GM19395 (cell line): ENCODE results near the gene UNC119.
A peak's percentile ranks its signal among the peaks of the same experiment; 100 is the strongest.
"Not testable (repeated sequence)": the region's sequence is repeated elsewhere in the genome, so short reads cannot be mapped to it uniquely, and the experiment has no call there.

Source experiments
- ATAC-seq: cut with Tn5 transposase; IDR thresholded peaks from one replicate; pipeline ENCODE4 v1.9.1; 2021; ENCODE audit warnings: mild to moderate bottlenecking, moderate library complexity; ENCODE audit not compliant: unreplicated experiment

The UNC119 gene

GRCh38 chr17:28552176-28552999 is at the start of gene UNC119:
Gene UNC119 (minus strand): TSS chr17:28552624. CDS start chr17:28552557, 67 bp downstream.
- ATAC-seq: peak; percentile 50

DNA sequence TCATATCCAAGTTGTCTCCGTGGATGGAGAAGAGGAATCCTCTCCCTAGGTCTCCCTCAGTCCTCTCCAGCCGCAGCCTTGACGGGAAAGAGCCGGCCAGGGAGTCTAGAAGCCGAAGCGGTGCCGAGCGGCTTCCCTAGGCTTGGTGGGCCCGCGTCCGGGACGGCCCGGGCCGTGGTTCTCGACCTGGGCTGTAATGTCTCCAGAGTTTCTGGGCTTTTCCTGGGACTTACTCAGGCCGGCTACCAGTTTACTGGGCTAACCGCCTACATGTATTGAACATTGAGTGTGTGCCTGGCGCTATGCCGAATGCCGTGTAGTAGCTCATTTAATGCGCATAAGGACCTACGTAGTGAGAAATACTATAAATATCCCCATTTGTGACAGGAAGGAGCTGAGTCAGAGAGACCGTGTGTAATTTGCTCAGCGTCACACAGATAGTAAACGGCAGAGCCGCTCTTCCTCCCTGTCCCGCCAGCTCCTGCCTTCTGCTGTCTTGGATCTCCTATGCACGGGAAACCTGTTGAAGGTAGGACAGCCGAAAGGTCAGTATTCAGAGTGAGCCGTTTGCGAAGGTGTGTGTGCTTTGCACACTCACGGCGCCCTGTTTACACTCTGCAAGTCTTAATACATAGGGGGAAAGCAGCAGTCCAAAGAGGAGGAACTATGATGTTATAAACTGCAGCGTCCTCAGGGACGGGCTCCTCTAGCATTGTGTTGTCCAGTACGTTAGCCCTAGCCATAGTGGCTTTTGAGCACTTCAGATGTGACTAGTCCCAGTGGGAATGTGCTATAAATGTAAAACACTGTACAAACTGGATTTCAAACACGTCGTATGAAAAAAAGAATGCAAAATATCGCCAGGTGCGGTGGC is 47.1 kb upstream of the UNC119 start:
- peak; percentile 57 for ATAC-seq

- peak; percentile 74 for ATAC-seq
These were observed 46.4 kb upstream of the UNC119 start, which contains the start of gene SPAG5 for GRCh38 chr17:28598799-28599310. Gene SPAG5 (minus strand): TSS chr17:28599025. CDS start chr17:28598946, 79 bp downstream.

- no peak for ATAC-seq
These were observed 46.0 kb upstream of the UNC119 start for GRCh38 chr17:28598389-28598788.

DNA sequence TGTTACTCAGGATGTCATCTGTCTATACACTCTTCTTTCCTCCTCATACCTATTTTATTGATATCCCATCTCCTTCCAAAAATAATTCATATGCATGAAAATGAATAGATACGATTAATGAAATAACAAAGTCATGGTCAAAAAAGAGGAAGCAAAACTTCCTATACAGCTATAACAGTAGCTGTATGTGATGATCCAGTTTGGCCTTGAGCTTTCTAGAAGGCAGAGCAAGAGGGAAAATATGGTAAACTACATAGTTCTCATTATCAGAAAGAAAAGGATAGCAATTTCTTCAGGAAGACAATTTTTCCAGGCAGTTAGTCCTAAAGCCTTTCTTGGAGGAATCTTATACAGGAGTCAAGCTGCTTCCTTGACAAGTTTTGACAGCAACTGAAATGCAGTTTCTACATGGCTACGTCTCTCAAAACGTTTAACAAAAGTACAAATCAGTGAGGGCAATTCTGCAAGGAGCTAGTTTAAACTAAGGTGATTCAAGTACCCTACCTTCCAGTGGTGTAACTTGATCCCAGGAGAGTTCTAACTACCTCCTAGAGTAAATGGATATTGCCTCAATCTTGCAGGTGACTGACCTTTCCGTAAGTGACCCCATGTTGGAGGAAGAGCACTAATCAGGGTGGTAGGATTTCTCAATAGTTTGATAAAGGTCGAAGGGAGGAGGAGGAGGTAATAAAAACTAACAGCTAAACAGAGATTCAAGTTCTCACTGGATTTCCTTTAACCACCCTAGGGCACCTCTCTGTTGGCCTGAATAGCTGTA is 45.4 kb upstream of the UNC119 start:
- ATAC-seq: no peak

- ATAC-seq: no peak
These were observed 39.8 kb upstream of the UNC119 start for GRCh38 chr17:28592260-28592659.

- ATAC-seq: no peak
These were observed 33.4 kb upstream of the UNC119 start for GRCh38 chr17:28585851-28586250.

GRCh38 chr17:28584434-28584833 is 32.0 kb upstream of the UNC119 start:
- ATAC-seq: no peak

- ATAC-seq: no peak
These were observed 30.1 kb upstream of the UNC119 start for GRCh38 chr17:28582513-28582912.

DNA sequence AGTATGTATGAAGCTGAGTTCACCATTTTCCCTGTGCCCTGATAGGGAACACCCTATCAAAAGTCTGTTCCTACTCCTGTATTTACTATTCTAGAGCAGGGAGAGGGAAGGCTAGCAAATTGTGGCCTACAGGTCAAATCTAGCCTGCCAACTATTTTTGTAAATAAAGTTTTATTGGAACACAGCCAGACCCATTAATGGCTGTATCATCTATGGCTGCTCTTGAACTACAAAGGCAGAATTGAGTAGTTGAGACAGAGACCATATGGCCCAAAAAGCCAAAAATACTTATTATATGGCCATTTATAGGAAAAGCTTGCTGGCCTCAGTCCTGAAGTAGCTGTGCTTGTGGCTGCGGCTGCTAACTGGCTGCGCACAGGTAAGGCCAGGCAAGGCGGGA is 28.5 kb upstream of the UNC119 start:
- no peak for ATAC-seq

DNA sequence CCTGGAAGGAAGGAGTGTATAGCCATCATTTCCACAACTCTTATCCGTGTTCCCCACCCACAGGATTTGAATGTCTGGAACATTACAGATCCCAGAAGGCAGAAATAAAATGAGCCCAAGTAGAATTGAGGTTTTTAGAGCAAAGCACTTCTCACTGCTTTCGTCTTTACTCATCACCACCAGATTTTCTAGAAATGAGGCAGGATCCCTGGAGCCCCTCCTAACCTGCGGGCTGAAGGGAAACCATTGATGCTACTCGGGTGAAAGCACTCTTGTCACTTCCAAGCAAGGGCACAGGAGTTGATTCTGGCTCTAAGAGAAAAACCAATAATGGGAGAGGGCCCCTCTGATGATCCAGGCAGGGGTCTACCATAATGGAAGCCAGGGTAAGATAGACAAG is 27.1 kb upstream of the UNC119 start:
- no peak for ATAC-seq

DNA sequence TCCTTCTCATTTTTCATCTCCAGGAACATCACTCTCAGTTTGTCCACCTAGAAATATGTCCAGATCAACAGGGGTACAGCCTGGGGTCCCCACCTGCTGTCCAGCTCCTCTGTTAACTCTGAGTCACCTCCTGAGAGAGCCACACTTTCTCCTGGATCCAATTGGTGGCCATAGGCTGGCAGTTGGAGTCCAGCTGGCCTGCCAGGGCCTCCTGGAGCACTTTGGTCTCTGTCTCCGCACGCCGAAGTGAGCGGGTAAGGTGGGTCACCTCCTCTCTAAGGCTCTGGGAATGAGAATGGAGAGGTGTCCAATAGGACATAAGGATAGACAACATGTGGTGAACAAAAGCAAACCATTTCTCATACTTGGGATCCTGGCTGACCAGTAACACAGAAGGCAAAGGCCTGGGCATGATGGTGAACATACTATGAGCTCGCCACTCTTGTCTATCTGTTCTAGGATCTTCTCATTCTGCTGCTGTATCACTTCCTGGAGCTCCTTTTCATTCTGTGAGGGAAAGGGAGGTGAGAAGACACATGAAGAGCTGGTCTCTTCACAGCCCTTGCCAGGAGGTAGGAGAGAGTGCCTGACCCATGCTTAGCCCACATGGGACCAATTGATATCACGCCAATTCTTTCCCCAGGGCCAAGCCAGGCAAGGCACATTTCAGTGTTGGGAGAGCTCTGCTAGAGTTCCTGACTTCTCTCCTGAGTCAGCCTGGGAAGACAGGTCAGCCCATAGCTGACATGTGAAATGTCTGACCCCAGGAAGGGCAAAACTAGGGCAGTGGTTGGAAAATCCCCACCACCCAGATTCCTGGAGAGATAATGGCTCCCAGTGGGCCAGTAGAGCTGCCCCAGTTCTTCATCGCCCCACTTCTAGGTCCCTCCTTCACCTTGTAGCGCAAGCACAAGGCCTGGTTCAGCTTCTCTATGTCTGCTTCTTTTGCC is 26.1 kb upstream of the UNC119 start:
- no peak for ATAC-seq

- no peak for ATAC-seq
These were observed 25.0 kb upstream of the UNC119 start for GRCh38 chr17:28577466-28577824.

DNA sequence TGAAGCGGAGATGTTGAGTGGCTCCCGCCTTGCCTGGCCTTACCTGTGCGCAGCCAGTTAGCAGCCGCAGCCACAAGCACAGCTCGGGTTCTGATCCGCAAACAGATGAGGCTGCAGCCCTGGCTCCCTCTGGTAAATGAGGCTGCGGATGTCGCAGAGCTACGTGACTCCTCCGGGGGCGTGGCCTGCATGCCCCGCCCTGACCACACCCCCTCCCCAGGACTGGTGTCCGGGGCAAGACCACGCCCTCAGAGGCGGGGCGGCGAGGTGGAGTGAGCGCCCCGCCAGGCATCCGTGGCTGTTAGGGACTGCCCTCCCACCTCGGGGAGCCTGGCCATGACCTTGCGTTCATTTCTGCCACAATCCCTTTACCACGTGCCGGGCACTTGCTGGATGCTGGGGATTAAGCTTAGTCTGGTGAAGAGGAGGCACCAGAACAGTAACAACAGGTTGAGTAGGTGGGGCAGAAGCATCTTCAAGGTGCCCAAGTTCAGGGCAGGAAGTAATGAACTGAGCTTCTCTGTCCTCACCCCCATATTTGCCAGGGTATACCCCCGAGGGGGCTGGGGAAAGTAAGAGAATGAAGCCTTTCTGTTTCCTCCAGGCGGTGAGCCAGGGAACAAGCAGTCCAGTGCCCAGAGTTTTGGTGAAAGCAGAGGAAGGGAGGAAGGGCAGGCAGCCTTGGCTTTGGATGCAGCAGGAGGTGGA is 24.5 kb upstream of the UNC119 start, which contains the start of gene ALDOC:
TSS of gene ALDOC (minus strand) at position 138 of the 708 bp plus-strand sequence. CDS start 1,363 bp downstream, outside the sequence.
- peak; percentile 79 for ATAC-seq

- not testable (repeated sequence) for ATAC-seq
These were observed 23.6 kb upstream of the UNC119 start for GRCh38 chr17:28576016-28576415.

DNA sequence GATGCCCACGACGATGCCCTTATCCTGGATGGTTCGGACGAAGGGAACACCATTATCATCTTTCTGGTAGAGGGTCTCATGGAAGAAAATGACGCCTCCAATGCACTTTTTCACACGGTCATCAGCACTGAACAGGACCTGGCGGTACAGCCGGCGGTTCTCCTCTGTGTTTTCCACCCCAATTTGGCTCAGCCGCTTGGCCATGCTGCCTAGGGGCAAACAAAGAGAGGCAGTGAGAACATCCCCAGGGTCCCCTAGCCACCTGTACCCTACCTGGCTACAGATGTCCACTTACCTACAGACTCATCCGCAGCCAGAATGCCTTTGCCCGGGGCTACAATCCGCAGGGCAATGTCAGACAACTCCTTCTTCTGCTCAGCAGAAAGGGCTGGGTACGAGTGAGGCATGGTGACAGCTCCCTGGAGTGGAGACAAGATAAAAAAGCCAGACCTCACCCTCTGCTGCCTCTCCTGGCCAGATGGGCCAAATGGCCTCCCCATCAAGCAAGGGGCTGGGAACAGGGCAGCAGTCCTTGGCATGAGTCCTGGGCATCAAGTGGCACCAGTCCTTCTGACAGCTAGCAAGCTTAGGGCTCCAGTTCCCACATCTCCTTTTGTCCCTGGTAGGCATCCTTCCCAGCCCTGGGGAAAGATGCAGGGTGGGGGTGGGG is 22.8 kb upstream of the UNC119 start:
- ATAC-seq: no peak

DNA sequence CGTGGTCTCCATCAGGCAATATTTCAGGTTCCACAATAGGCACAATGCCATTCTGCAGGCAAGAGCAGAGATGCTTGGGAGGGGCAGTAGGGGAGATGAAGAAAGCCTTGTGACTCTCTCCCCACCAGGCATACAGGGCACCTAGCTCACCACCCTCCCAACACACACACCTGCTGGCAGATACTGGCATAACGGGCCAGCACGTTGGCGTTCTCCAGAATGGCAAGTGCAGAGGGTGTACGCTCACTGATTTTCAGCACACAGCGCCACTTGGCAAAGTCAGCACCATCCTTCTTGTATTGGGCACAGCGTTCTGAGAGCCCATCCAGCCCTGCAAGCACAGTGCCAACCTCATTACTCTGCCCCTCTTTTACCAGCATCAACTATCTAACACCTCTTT is 22.1 kb upstream of the UNC119 start:
- ATAC-seq: no peak

DNA sequence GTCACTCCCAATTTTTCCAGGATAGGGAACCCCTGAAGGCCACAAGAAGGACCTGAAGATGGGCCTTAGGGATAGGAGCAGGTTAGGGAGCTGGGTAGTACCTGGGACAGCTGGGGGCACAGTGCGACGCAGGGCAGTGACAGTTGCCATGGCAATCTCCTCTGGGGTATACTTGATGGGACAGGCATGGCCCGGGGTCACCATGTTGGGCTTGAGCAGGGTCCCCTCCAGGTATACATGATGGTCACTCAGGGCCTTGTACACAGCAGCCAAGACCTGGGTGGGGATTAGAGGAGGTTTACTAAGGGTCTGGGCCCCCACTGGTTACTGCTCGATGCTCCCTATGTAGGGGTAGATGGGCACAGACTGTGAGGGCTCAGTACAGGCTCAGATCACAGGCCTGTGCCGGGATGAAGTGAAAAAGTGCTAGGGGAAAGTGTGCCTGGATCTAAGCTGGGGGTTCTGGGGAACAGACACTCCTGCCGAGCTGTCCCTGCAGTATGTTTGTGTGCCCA is 21.6 kb upstream of the UNC119 start:
- ATAC-seq: no peak
